SK-N-DZ (cell line): ENCODE measurements around the gene TLK1.
"Not testable (repeated sequence)": the region's sequence is repeated elsewhere in the genome, so short reads cannot be mapped to it uniquely, and the experiment has no call there.

Source experiments
- DNase-seq: peaks from one replicate; pipeline ENCODE4 v3.0.0-alpha.2; 2015; ENCODE audit warnings: low spot score

The TLK1 gene

DNA sequence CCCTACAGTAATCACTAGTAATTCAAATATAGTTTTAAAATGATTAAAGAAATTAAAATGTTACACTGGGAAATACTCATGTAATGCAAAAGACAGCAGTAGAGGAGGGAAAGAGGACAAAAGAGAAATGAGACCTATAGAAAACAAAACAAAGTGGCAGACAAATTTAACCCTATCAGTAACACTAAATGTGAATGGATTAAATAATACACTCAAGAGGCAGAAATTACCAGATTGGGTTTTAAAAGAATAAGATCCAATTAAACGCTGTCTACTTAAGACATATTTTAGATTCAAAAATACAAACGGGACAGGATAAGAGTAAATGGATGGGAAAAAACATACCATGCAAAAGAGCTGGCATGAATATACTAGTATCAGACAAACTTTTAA lies 17.0 kb downstream of the TLK1 start:
- no peak for DNase-seq

DNA sequence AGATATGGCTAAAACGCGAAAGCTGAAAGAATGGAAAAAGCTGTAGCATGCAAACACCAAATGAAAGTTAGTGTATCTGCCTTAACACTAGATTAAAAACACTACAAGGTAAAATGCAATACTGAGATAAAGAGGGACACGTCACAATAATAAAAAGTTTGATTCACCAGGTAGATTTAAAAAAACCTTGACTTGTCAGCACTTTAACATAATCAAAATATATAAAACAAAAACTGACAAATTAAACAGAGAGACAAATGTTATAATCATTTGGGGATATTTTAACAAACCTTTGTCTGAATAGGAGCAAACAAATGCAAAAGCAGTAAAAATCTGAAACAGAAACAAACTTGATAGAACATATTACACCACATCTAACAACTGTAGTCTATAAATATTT lies 18.3 kb downstream of the TLK1 start:
- DNase-seq, result no peak

- no peak for DNase-seq
Observed at GRCh38 chr2:171141320-171141719, 19.4 kb downstream of the TLK1 start.

DNA sequence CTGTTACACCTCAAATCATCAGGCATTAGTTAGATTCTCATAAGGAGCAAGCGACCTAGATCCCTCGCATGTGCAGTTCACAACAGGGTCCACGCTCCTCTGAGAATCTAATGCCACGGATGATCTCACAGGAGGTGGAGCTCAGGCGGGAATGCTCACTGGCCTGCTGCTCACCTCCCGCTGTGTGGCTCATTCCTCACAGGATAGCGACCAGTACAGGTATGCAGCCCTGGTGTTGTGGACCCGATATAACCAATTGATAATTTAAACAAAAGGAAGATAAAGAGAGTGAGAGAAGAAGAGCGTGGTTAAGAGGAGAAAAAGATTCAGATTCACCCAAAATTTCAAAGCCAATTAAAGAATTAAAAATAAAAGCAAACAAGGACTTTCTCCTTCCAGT lies 20.8 kb downstream of the TLK1 start:
- no peak for DNase-seq

DNA sequence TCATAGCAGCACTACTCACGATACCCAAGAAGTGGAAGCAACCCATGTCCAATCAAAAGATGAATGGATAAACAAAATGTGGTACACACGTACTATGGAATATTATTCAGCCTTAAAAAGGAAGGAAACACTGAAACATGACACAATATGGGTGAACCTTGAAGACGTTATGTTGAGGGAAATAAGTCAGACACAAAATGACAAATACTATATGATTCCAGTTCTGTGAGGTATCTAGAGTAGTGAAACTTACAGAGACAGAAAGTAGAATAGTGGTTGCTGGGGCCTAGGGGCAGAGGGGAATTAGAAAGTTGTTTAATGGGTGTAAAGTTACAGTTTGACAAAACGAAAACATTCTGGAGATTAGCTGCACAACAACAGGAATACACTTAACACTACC lies 24.7 kb downstream of the TLK1 start:
- no peak for DNase-seq

- no peak for DNase-seq
Observed at GRCh38 chr2:171134624-171135230, 26.0 kb downstream of the TLK1 start.

- no peak for DNase-seq
Observed at GRCh38 chr2:171132086-171132485, 28.6 kb downstream of the TLK1 start.

DNA sequence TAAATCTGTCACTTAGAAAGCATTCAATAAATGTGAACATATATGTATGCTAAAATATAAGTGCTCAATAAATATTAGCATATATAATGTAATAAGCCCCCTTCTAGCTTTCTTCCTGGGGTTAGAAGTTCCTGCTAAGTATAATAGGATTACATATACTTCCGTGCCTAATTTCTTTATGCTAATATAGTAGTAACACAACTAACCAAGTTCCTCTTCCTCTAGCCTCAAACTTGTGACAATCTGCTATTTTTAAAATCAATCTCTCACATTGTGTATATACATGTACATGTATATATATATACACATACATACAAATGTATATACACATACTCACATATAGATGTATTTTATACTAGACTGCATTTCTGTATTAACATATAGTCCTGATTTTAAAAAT lies 32.2 kb downstream of the TLK1 start:
- DNase-seq, result no peak

GRCh38 chr2:171124541-171124940 lies 36.2 kb downstream of the TLK1 start:
- no peak for DNase-seq

- DNase-seq, result no peak
Observed at GRCh38 chr2:171109571-171109970, 51.1 kb downstream of the TLK1 start.

DNA sequence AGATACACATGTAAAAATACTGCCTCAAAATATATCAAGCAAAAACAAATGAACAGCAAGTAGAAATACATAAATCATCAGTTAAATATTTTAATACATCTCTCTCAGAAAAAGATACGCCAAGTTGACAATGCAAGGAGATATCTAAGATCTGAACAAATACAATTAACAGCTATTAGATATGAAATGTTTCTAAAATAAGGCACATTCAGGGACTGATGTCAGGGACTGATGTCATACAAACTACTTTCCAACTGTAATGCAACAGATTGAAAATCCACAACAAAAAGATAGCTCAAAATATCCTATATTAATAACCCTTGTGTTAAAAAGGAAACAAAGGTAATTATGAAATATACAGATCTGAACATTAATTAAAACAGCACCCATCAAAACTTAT lies 51.7 kb downstream of the TLK1 start:
- DNase-seq, result no peak

GRCh38 chr2:171107803-171108202 lies 52.9 kb downstream of the TLK1 start:
- no peak for DNase-seq

DNA sequence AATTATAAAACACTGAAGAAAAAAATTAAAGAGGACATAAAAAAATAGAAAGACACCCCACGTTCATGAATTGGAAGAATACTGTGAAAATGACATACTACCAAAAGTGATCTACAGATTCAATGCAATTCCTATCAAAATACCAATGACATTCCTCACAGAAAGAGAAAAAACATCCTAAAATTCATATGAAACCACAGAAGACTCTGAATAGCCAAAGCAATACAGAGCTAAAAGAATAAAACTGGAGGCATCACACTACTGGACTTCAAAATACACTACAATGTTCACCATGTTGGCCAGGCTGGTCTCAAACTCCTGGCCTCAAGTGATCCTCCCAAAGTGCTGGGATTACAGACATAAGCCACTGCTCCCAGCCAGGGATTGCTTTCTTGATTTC lies 56.3 kb downstream of the TLK1 start:
- no peak for DNase-seq

DNA sequence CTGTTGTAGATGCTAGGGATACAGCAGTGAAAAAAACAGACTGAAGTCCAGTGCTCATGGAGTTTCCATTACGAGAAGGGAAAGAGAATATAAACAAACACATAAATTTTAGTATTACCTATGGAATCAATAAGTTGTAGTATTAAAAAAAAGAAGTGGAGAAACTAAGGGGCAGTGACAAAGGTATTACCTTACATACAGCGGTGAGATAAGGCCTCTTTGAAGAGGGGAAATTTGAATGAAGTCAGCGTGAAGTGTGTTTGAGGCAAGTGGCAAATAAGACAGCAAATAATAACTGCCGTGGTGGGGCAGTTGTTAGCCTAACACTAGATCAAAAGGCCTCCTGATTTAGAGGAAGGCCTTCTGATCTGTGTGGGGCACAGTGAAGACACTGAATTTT lies 57.9 kb downstream of the TLK1 start:
- no peak for DNase-seq

- DNase-seq, result no peak
Observed at GRCh38 chr2:171100370-171100769, 60.3 kb downstream of the TLK1 start.

DNA sequence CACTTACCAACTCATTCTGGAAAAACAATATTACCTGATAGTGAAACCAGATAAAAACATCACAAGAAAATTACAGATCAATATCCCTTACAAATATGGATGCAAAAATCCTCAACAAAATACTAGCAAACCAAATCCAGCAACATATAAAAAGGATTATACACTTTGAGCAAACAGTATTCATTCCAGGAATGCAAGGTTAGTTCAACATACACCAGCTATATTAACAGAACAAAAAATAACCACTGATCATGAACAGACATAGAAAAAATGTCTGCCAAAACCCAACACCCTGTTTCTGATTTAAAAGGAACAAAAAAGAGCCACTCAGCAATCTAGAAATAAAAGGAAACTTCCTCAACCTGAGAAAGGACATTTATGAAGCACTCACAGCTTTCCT lies 62.1 kb downstream of the TLK1 start:
- DNase-seq, result no peak

DNA sequence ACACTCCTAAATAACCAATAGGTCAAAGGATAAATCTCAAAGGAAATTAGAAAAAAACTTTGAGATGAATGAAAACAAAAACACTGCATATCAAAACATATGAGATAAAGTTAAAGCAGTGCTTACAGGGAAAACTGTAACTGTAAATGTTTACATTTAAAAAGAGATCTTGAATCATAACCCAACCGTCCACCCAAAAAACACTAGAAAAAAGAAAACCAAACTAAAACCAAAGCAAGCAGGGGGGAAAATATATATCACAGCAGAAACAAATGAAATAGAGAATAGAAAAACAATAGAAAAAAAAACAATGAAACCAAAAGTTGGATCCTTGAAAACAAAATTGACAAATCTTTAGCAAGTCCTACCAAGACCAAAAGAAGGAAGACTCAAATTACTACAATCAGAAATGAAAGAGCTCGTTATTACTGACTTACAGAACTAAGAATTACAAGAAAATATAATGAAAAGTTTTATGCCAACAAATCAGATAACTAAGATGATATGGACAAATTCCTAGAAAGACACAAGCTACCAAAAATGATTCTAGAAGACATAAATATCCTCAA lies 65.6 kb downstream of the TLK1 start:
- DNase-seq, result no peak

GRCh38 chr2:171091517-171091916 lies 69.2 kb downstream of the TLK1 start:
- not testable (repeated sequence) for DNase-seq

GRCh38 chr2:171089489-171089888 lies 71.2 kb downstream of the TLK1 start:
- DNase-seq, result no peak

DNA sequence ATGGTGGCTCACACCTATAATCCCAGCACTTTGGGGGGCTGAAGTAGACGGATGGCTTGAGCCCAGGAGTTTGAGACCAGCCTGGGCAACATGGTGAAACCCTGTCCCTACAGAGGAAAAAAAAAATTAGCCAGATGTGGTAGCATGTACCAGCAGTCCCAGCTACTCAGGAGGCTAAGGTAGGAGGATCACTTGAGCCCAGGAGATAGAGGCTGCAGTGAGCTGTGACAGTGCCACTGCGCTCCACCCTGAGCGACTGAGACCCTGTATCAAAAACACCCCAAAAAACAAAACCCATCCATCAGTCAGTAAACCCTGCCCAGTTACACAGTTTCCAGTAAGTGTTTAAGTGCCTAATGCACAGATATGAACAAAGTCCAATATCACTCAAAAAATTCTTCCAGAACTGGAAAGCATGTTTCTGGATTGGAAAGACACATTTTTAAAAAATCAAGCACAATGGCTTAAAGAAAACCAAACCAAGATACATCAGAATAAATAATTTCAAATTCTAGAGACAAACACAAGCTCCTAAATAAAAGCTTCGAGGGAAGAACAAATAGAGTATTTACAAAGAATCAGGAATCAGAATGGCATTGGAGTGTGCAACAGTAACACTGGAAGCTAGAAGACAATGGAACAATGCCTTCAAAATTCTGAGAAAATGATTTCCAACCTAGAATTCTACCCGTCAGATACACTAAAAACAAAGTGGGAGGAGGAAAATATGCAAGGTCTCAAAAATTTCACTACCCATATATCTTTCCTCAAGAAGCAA lies 72.4 kb downstream of the TLK1 start:
- DNase-seq, result no peak

DNA sequence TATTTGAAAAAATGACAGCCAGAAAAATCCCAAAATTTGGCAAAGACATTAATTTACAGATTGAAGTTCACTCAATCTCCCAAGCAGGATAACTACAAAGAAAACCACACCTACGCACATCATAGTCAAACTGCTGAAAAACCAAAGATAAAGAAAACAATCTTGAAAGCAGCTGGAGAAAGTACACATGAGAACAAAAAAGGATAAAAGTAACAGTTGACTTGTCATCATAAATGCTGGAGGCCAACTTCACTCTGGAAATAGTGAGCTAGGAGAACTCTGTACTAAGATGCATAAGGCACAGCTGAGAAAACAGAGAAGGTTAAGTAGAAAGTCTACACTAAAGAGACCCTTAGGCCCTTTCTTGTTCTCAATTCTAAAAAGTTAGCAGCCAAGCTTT lies 73.1 kb downstream of the TLK1 start:
- DNase-seq, result no peak

GRCh38 chr2:171086352-171087290 lies 74.1 kb downstream of the TLK1 start:
- peak; percentile 45 for DNase-seq
